Coronary artery (tissue), 2 donors: ENCODE measurements around the gene INPP5B.
A peak's percentile ranks its signal among the peaks of the same experiment; 100 is the strongest.

ENCODE experiments used
- DNase-seq: peaks from one replicate; pipeline ENCODE4 v3.0.0-alpha.2; 2017; ENCODE audit warnings: low spot score
- H3K27ac ChIP-seq, 2 donors: fragments of 200-600 bp; sonication (generic); one replicate each; pipeline ENCODE4 v1.5.1; 2016 to 2019
- H3K4me3 ChIP-seq: fragments of 200-600 bp; sonication (generic); 2 replicates; pipeline ENCODE4 v1.5.1; 2016; ENCODE audit warnings: mild to moderate bottlenecking, moderate library complexity
- CTCF ChIP-seq: fragments of 200-600 bp; sonication (generic); IDR thresholded peaks from one replicate; pipeline ENCODE4 v1.5.1; 2019; ENCODE audit warnings: antibody characterized with exemption

INPP5B gene

GRCh38 chr1:37948166-37948565 lies 1.3 kb upstream of the INPP5B start:
- no peak overlapping the region for H3K27ac ChIP-seq
- H3K4me3 ChIP-seq = no peak overlapping the region
- no peak for DNase-seq
- TF ChIP-seq CTCF = no peak

GRCh38 chr1:37947364-37947763 lies 511 bp upstream of the INPP5B start:
- Histone ChIP-seq H3K4me3 (peak overlapping the region; percentile 93), H3K27ac (peak overlapping the region; percentile 95 to 98)
- TF ChIP-seq CTCF = no peak
- DNase-seq = no peak

- peak; percentile 89 for DNase-seq
- Histone ChIP-seq H3K27ac (peak overlapping the region; percentile 95 to 98), H3K4me3 (peak overlapping the region; percentile 93)
- TF ChIP-seq CTCF = no peak
Measured at GRCh38 chr1:37945743-37946702, 830 bp downstream of the INPP5B start.

- H3K27ac ChIP-seq = peak overlapping the region; percentile 95 to 98
- DNase-seq = no peak
- peak overlapping the region; percentile 93 for H3K4me3 ChIP-seq
- no peak for TF ChIP-seq CTCF
Measured at GRCh38 chr1:37945251-37945650, 1.6 kb downstream of the INPP5B start.

- Histone ChIP-seq H3K4me3 (no peak overlapping the region), H3K27ac (no peak overlapping the region)
- no peak for DNase-seq
- TF ChIP-seq CTCF = no peak
Measured at GRCh38 chr1:37944816-37945215, 2.0 kb downstream of the INPP5B start.

- no peak for DNase-seq
- no peak for TF ChIP-seq CTCF
- Histone ChIP-seq H3K27ac (no peak overlapping the region), H3K4me3 (no peak overlapping the region)
Measured at GRCh38 chr1:37944086-37944763, 2.6 kb downstream of the INPP5B start.
